CD14-positive monocyte (primary cell): ENCODE data around the gene GBGT1. TPM values are rescaled to one million over a fixed set of nuclear protein-coding genes. Genes with fewer than 3 reads are reported as not detected.
A peak's percentile ranks its signal among the peaks of the same experiment; 100 is the strongest.

Experiments
- DNase-seq, 3 donors: peaks; one replicate each; pipeline ENCODE4 v3.0.0-alpha.2; 2011 to 2022
- H2AFZ ChIP-seq: 2 replicates; pipeline ENCODE4 v1.6.0; 2012; ENCODE audit warnings: mild to moderate bottlenecking, low read depth, low read length, inconsistent platforms; ENCODE audit not compliant: insufficient read depth, poor library complexity, severe bottlenecking
- H3K27ac ChIP-seq, 2 donors: 1 replicate in 1 of 2; 2 replicates in 1 of 2; pipeline ENCODE4 v1.5.1; 2012 to 2013; ENCODE audit warnings: low read length in 2 of 2, control low read depth in 1 of 2, inconsistent platforms in 1 of 2, low read depth in 1 of 2, mild to moderate bottlenecking in 1 of 2
- H3K27me3 ChIP-seq, 2 donors: one replicate each; pipeline versions ENCODE4 v1.6.0 to v1.6.1; 2011 to 2013; ENCODE audit warnings: low read length in 2 of 2; ENCODE audit not compliant: control insufficient read depth in 2 of 2, insufficient read depth in 2 of 2
- H3K36me3 ChIP-seq, 2 donors: replicated peaks in 1 of 2; 1 replicate in 1 of 2; 2 replicates in 1 of 2; pipeline versions ENCODE4 v1.5.1 to v1.6.1; 2012 to 2013; ENCODE audit warnings: low read length in 2 of 2, control low read depth in 1 of 2, inconsistent platforms in 1 of 2, mild to moderate bottlenecking in 1 of 2; ENCODE audit not compliant: insufficient read depth in 2 of 2, control insufficient read depth in 1 of 2
- H3K4me1 ChIP-seq, 2 donors: 1 replicate in 1 of 2; 2 replicates in 1 of 2; pipeline versions ENCODE4 v1.5.1 to v1.6.1; 2012 to 2013; ENCODE audit warnings: low read length in 2 of 2, control low read depth in 1 of 2, inconsistent platforms in 1 of 2, mild to moderate bottlenecking in 1 of 2, moderate library complexity in 1 of 2; ENCODE audit not compliant: insufficient read depth in 2 of 2, control insufficient read depth in 1 of 2
- H3K4me2 ChIP-seq: replicated peaks from 2 replicates; pipeline ENCODE3; 2012; ENCODE audit warnings: low read length, moderate library complexity, mild to moderate bottlenecking; ENCODE audit not compliant: poor library complexity, severe bottlenecking; ENCODE audit errors: extremely low read depth
- H3K4me3 ChIP-seq, 3 experiments: fragments of 200-600 bp in 1 of 3; sonication (generic) in 1 of 3; replicated peaks in 1 of 3; 1 replicate in 2 of 3; 2 replicates in 1 of 3; pipeline ENCODE4 v1.5.1; 2011 to 2013; ENCODE audit warnings: low read length in 3 of 3, mild to moderate bottlenecking in 3 of 3, control low read depth in 2 of 3, low read depth in 2 of 3, inconsistent platforms in 1 of 3, moderate library complexity in 1 of 3
- H3K79me2 ChIP-seq: 2 replicates; pipeline ENCODE4 v1.6.0; 2012; ENCODE audit warnings: mild to moderate bottlenecking, control low read depth, inconsistent platforms, low read length, moderate library complexity; ENCODE audit not compliant: insufficient read depth
- H3K9ac ChIP-seq: 2 replicates; pipeline ENCODE4 v1.6.0; 2017; ENCODE audit warnings: low read length, mild to moderate bottlenecking; ENCODE audit not compliant: insufficient read depth, poor library complexity, severe bottlenecking
- H3K9me3 ChIP-seq, 2 donors: replicated peaks in 1 of 2; 1 replicate in 1 of 2; 2 replicates in 1 of 2; pipeline versions ENCODE4 v1.5.1 to v1.6.1; 2012 to 2013; ENCODE audit warnings: low read length in 2 of 2, control low read depth in 1 of 2; ENCODE audit not compliant: control insufficient read depth in 1 of 2, insufficient read depth in 1 of 2
- H4K20me1 ChIP-seq: 2 replicates; pipeline ENCODE4 v1.6.0; 2012; ENCODE audit warnings: mild to moderate bottlenecking, low read length, control low read depth, moderate library complexity; ENCODE audit not compliant: insufficient read depth
- H3K27ac Mint-ChIP-seq, 7 donors: one replicate each; pipeline ENCODE4 v1.8.0; 2020; ENCODE audit warnings: mild to moderate bottlenecking in 7 of 7, mixed read lengths in 7 of 7, moderate library complexity in 6 of 7, inconsistent platforms in 2 of 7
- H3K27me3 Mint-ChIP-seq, 3 donors: one replicate each; pipeline ENCODE4 v1.8.0; 2021 to 2022; ENCODE audit warnings: low read depth in 3 of 3, mild to moderate bottlenecking in 3 of 3, mixed read lengths in 3 of 3, moderate library complexity in 3 of 3, inconsistent platforms in 1 of 3
- H3K36me3 Mint-ChIP-seq, 2 donors: one replicate each; pipeline ENCODE4 v1.8.0; 2020; ENCODE audit warnings: mixed read lengths in 2 of 2, inconsistent platforms in 1 of 2, mild to moderate bottlenecking in 1 of 2
- H3K4me1 Mint-ChIP-seq: one replicate; pipeline ENCODE4 v1.8.0; 2020; ENCODE audit warnings: mild to moderate bottlenecking, mixed read lengths
- H3K4me3 Mint-ChIP-seq, 2 donors: one replicate each; pipeline ENCODE4 v1.8.0; 2020; ENCODE audit warnings: mild to moderate bottlenecking in 2 of 2, mixed read lengths in 2 of 2, moderate library complexity in 1 of 2
- H3K9me3 Mint-ChIP-seq, 7 donors: one replicate each; pipeline ENCODE4 v1.8.0; 2020 to 2022; ENCODE audit warnings: mixed read lengths in 7 of 7, mild to moderate bottlenecking in 6 of 7, moderate library complexity in 6 of 7, inconsistent platforms in 2 of 7
- WGBS: methylation state at CpG from one replicate; pipeline ENCODE4 v1.1.5; 2013; ENCODE audit warnings: missing lambda C conversion rate; ENCODE audit not compliant: insufficient coverage; 5-methylcytosine and 5-hydroxymethylcytosine counted together
- intact Hi-C, 2 donors: fragments of 100-400 bp; cut with micrococcal nuclease; formaldehyde crosslinking; loops; one replicate each; pipeline versions ENCODE4 v1.15.0 to v1.15.1; 2023
- polyA plus RNA-seq, 3 donors: library from polyadenylated mRNA; depleted of rRNA in 1 of 3; unstranded in 2 of 3; stranded (reverse) in 1 of 3; fragments of 300-500 nt in 2 of 3; fragments of >200 nt in 1 of 3; fragmentation: Illumina TruSeq in 2 of 3; gene quantifications; 1 replicate in 2 of 3; 2 replicates in 1 of 3; pipeline ENCODE4 v1.2.3, GENCODE V29; 2012 to 2021
- TF ChIP-seq, protein P1 (sequence below): fragments of 200-600 bp; IDR thresholded peaks from one replicate; pipeline ENCODE4 v1.8.0; 2022; ENCODE audit warnings: antibody characterized with exemption, mild to moderate bottlenecking

Gene GBGT1
- polyA plus RNA-seq, 3 donors = 7.1 to 40.1 (median 8.0) TPM

DNA sequence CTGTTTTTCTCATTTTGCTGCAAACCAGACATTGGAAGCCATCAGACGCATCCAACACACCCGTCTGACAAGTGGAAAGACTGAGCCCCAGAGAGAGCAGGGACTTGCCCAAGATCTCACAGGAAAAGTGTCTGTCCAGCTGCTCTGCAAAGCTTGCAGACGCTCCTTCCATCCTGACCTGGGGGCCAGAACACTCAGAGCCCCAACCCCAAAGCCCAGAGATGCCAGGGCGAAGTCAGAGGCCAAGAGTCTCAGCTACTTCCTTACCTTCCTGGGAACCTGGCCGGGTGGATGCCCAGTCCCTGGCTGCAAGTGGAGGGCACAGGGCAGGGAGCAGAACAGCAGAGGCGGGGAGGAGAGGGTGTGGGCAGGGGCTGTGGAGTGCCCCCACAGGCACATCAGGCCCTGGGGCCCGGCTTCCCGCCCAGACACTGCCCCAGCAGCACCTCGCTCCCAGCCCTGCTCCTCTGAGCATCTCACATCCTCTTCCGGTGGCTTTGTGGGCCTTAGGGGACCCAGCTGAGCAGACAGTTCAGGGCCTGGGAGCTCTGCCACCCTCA lies 32.9 kb downstream of the GBGT1 start:
- Histone ChIP-seq H3K79me2 (peaks cover 3% of the 10 kb centered on the region), H2AFZ (no peak overlapping the region), H3K4me3 (no peak overlapping the region), H3K9me3 (no peaks in the 10 kb centered on the region), H4K20me1 (peaks cover 20% of the 10 kb centered on the region), H3K9ac (no peak overlapping the region), H3K27ac (no peak overlapping the region), H3K27me3 (no peaks in the 10 kb centered on the region), H3K36me3 (no peaks in the 10 kb centered on the region), H3K4me1 (peaks cover 20 to 31% of the 10 kb centered on the region in 2 donors), H3K4me2 (no peak overlapping the region)
- WGBS = 72% methylated on average over 5 of the region's 10 CpGs
- H3K27me3 Mint-ChIP-seq = peaks cover 0 to 5% (median 3%) of the 10 kb centered on the region in 3 donors
- no peak for DNase-seq
- H3K36me3 Mint-ChIP-seq = peaks cover 6 to 8% of the 10 kb centered on the region in 2 donors
- H3K4me1 Mint-ChIP-seq = peaks cover 38% of the 10 kb centered on the region
- peak overlapping the region in 1 of 2 donors; percentile 65 for H3K4me3 Mint-ChIP-seq
- TF ChIP-seq, protein P1, sequence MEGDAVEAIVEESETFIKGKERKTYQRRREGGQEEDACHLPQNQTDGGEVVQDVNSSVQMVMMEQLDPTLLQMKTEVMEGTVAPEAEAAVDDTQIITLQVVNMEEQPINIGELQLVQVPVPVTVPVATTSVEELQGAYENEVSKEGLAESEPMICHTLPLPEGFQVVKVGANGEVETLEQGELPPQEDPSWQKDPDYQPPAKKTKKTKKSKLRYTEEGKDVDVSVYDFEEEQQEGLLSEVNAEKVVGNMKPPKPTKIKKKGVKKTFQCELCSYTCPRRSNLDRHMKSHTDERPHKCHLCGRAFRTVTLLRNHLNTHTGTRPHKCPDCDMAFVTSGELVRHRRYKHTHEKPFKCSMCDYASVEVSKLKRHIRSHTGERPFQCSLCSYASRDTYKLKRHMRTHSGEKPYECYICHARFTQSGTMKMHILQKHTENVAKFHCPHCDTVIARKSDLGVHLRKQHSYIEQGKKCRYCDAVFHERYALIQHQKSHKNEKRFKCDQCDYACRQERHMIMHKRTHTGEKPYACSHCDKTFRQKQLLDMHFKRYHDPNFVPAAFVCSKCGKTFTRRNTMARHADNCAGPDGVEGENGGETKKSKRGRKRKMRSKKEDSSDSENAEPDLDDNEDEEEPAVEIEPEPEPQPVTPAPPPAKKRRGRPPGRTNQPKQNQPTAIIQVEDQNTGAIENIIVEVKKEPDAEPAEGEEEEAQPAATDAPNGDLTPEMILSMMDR = no peak
- H3K9me3 Mint-ChIP-seq = peaks cover 0 to 1% (median 0%) of the 10 kb centered on the region in 7 donors
- intact Hi-C loops = no loop called here
- peak overlapping the region in 4 of 7 donors; percentile 9 to 71 (median 48) for H3K27ac Mint-ChIP-seq

DNA sequence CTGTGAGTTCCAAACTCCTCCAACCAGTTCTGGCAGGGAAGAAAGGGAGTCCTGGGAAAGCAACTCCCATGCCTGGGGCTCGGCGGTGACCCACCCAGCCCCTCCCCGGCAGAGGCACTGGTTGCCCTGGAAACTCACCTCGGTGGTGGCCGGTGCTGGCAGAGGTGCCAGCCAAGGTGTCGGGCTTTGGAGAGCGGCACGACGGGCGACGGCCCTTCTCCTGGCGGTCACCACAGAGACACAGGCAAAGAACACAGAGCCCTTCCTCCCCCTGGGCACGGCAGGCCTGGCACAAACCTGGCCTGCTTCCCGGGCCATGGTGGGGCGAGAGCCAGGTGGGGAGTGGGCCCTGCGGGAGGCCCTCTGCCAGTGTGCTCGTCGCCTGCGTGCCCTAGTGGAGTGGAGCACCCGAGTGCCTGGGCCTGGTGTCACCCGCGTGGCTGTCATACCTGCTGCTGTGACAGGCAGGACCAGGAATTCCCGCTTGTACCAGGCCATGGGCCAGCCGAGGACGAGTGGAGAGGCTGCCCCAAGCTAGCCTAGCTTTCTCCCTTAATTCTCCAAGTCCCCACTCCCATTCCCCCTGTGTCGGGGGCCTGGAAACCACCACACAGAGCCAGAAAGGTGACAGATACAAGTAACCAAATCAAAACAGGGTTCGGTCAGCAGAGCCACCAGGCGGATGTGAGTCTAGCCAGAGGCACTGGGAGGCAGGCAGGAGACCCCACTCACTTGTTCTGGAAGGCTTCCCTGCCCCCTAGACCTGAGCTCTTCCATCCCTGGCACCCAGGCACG lies 34.5 kb downstream of the GBGT1 start:
- H3K4me3 Mint-ChIP-seq = no peak overlapping the region
- Histone ChIP-seq H3K4me3 (no peak overlapping the region), H3K4me1 (peaks cover 34 to 35% of the 10 kb centered on the region in 2 donors), H3K27me3 (no peaks in the 10 kb centered on the region), H3K9me3 (no peaks in the 10 kb centered on the region), H3K36me3 (no peaks in the 10 kb centered on the region), H3K27ac (no peak overlapping the region), H2AFZ (no peak overlapping the region), H4K20me1 (peaks cover 14% of the 10 kb centered on the region), H3K79me2 (peaks cover 3% of the 10 kb centered on the region), H3K4me2 (no peak overlapping the region), H3K9ac (no peak overlapping the region)
- H3K4me1 Mint-ChIP-seq = peaks cover 42% of the 10 kb centered on the region
- intact Hi-C loops = no loop called here
- no peak for DNase-seq
- peaks cover 0 to 5% (median 3%) of the 10 kb centered on the region in 3 donors for H3K27me3 Mint-ChIP-seq
- H3K36me3 Mint-ChIP-seq = peaks cover 3 to 12% of the 10 kb centered on the region in 2 donors
- H3K9me3 Mint-ChIP-seq = peaks cover 0 to 2% (median 0%) of the 10 kb centered on the region in 7 donors
- WGBS = 97% methylated on average over 23 of the region's 29 CpGs
- TF ChIP-seq, protein P1 = no peak
- H3K27ac Mint-ChIP-seq = peak overlapping the region in 2 of 7 donors; percentile 42 to 50
